Colonic mucosa (tissue), 4 donors: ENCODE measurements around the gene TMEM135. TPM values are rescaled to one million over a fixed set of nuclear protein-coding genes. Genes with fewer than 3 reads are reported as not detected.

Experiments used
- DNase-seq: peaks from one replicate; pipeline ENCODE4 v3.0.0-alpha.2; 2020
- H3K27ac ChIP-seq: fragments of 200-600 bp; one replicate; pipeline ENCODE4 v1.8.0; 2021
- H3K27me3 ChIP-seq: fragments of 200-600 bp; one replicate; pipeline ENCODE4 v1.8.0; 2021
- H3K36me3 ChIP-seq: fragments of 200-600 bp; one replicate; pipeline ENCODE4 v1.8.0; 2021
- H3K4me1 ChIP-seq: fragments of 200-600 bp; one replicate; pipeline ENCODE4 v1.8.0; 2021; ENCODE audit warnings: mild to moderate bottlenecking
- H3K4me3 ChIP-seq: fragments of 200-600 bp; one replicate; pipeline ENCODE4 v1.8.0; 2021
- H3K9ac ChIP-seq, 2 donors: one replicate each; pipeline ENCODE4 v1.7.0; 2013; ENCODE audit warnings: control low read depth in 2 of 2, low read depth in 2 of 2, low read length in 2 of 2
- H3K9me3 ChIP-seq: fragments of 200-600 bp; one replicate; pipeline ENCODE4 v1.8.0; 2021
- intact Hi-C: fragments of 100-400 bp; cut with DNase I; formaldehyde crosslinking; loops from one replicate; pipeline ENCODE4 v1.14.1; 2022
- total RNA-seq, 2 donors: library from RNA; stranded (reverse); fragmentation: NEBNext Ultra II Directional in 1 of 2; extraction: Animal tissue kit (Norgen Biotek cat#: 25700) in 1 of 2; gene quantifications; one replicate each; pipeline ENCODE4 v1.2.1, GENCODE V29; 2021
- TF ChIP-seq, protein P1 (sequence below): fragments of 200-600 bp; IDR thresholded peaks from one replicate; pipeline ENCODE4 v1.8.0; 2022; ENCODE audit warnings: antibody characterized with exemption, mild to moderate bottlenecking
- donor health status: healthy.
- donor health status: DM: no; HTN: no; CAD: no.
- donor health status: DM: no; HTN: no; CAD: no.

Gene TMEM135
- total RNA-seq, 2 donors from 2014 or later, result 28.8 to 41.4 TPM

DNA sequence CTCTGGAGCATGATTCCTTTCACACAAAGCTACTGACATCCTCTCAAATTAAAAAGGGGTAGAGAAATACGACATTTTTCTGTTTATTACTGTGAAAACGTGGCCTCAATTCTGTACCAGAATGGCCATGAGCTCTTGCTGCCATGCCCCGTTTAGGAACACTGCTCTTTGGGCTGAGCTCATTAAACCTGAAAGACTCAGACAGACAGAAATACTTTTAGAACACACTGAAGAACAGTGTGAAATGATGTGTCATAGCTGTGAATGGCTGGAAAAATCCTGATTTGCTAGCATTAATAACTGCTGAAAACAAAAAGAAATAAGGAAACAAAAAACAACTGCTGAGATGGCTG, 32.2 kb upstream of the TMEM135 start:
- H3K36me3 ChIP-seq, result no peaks in the 10 kb centered on the region
- no peak for DNase-seq
- no peaks in the 10 kb centered on the region for H3K27me3 ChIP-seq
- no peak overlapping the region for H3K9ac ChIP-seq
- H3K4me1 ChIP-seq, result no peaks in the 10 kb centered on the region
- intact Hi-C loops, result no loop called here
- TF ChIP-seq, protein P1, sequence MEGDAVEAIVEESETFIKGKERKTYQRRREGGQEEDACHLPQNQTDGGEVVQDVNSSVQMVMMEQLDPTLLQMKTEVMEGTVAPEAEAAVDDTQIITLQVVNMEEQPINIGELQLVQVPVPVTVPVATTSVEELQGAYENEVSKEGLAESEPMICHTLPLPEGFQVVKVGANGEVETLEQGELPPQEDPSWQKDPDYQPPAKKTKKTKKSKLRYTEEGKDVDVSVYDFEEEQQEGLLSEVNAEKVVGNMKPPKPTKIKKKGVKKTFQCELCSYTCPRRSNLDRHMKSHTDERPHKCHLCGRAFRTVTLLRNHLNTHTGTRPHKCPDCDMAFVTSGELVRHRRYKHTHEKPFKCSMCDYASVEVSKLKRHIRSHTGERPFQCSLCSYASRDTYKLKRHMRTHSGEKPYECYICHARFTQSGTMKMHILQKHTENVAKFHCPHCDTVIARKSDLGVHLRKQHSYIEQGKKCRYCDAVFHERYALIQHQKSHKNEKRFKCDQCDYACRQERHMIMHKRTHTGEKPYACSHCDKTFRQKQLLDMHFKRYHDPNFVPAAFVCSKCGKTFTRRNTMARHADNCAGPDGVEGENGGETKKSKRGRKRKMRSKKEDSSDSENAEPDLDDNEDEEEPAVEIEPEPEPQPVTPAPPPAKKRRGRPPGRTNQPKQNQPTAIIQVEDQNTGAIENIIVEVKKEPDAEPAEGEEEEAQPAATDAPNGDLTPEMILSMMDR, result no peak
- no peak overlapping the region for H3K27ac ChIP-seq
- no peak overlapping the region for H3K4me3 ChIP-seq
- H3K9me3 ChIP-seq, result no peaks in the 10 kb centered on the region

DNA sequence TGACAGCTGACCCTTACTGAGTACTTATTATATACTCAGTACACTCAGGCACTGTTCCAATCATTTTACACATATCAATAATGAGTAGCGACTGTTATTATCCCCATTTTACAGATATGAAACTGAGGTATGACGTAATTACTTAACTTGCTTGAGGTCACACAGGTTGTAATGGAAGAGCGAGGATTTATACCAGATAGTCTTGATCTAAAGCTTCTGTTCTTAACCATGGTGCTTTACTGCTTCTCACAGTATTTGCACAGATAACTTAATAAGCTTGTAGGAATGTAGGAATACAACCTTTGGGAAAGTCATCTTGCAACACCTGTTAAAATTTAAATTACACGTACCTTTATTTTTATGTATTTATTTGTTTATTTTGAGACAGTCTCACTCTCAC, 31.7 kb upstream of the TMEM135 start:
- Histone ChIP-seq H3K27me3 (no peaks in the 10 kb centered on the region), H3K27ac (no peak overlapping the region), H3K4me3 (no peak overlapping the region), H3K9me3 (no peaks in the 10 kb centered on the region), H3K4me1 (no peaks in the 10 kb centered on the region), H3K9ac (no peak overlapping the region), H3K36me3 (no peaks in the 10 kb centered on the region)
- TF ChIP-seq, protein P1, result no peak
- DNase-seq, result no peak
- intact Hi-C loops, result no loop called here

DNA sequence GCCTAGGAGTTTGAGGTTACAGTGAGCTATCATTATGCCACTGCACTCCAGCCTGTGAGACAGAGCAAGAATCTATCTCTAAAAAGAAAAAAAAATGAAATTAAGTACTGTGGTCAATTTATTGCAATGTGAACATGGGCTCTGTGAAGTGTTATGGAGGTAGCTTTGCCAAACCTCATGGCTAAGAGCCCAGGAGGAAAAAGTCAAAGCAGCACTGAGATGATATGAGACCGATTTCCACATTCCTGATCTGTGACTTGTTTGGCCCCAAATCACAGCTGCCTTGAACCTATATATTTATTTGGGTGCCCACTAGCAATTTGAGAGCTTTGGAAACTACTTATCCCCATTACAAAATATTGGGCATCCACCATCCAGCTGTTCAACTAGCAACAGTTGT, 29.8 kb upstream of the TMEM135 start:
- Histone ChIP-seq H3K4me3 (no peak overlapping the region), H3K36me3 (no peaks in the 10 kb centered on the region), H3K4me1 (no peaks in the 10 kb centered on the region), H3K27me3 (no peaks in the 10 kb centered on the region), H3K9ac (no peak overlapping the region), H3K9me3 (no peaks in the 10 kb centered on the region), H3K27ac (no peak overlapping the region)
- intact Hi-C loops, result no loop called here
- DNase-seq, result no peak
- TF ChIP-seq, protein P1, result no peak

DNA sequence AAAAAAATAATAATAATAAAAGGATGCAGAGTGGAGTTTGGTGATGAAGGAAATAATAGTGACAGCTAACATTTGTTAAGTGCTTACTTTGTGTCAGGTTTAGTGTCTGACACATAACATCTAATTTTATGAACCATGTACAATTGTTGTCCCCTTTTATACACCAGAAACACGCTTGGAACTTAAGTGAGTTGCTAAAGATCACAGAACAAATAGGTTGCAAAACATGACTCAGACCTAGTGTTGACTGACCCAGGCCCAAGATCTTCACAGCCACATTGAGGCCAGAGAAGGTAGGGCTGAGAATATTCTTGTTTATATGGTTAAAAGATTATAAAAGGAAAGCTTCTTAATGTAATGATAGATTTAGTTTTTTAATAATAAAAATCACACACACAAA, 25.6 kb upstream of the TMEM135 start:
- Histone ChIP-seq H3K4me3 (no peak overlapping the region), H3K9ac (no peak overlapping the region), H3K4me1 (no peaks in the 10 kb centered on the region), H3K27ac (no peak overlapping the region), H3K27me3 (no peaks in the 10 kb centered on the region), H3K9me3 (no peaks in the 10 kb centered on the region), H3K36me3 (no peaks in the 10 kb centered on the region)
- TF ChIP-seq, protein P1, result no peak
- DNase-seq, result no peak
- intact Hi-C loops, result no loop called here

DNA sequence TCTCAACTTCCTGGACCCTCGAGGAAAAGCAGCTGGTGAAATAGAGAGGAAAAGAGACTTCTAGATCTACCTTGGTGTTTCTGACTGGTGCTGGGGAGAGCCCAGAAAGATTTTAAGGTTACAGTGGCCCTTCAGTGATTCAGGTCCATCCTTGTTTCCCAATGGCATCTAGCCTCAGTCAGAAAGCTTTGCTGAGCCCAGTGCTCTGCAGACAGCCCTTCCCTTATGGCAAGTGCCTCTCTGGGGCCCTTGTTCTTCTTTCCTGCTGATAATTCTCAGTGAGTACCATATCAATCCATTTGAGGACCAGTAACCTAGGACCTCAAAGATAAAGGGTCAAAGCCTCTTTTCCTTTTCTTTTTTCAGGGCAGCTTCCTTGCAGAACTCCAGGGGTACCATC, 25.1 kb upstream of the TMEM135 start:
- H3K36me3 ChIP-seq, result no peaks in the 10 kb centered on the region
- intact Hi-C loops, result no loop called here
- no peaks in the 10 kb centered on the region for H3K4me1 ChIP-seq
- TF ChIP-seq, protein P1, result no peak
- H3K27ac ChIP-seq, result no peak overlapping the region
- H3K4me3 ChIP-seq, result no peak overlapping the region
- no peaks in the 10 kb centered on the region for H3K9me3 ChIP-seq
- DNase-seq, result no peak
- no peaks in the 10 kb centered on the region for H3K27me3 ChIP-seq
- H3K9ac ChIP-seq, result no peak overlapping the region
